HEK293 (cell line): Measurements from ENCODE around the gene PROCA1.
A peak's percentile ranks its signal among the peaks of the same experiment; 100 is the strongest.

Experiments
- CTCF ChIA-PET: fragments of 350-600 bp; formaldehyde crosslinking; extraction: SDS; loops from one replicate; lab custom pipeline; 2021; ENCODE audit warnings: antibody characterized with exemption; lab: Yijun Ruan, JAX
- POLR2A ChIA-PET: fragments of 300-600 bp; formaldehyde crosslinking; extraction: SDS; loops from one replicate; lab custom pipeline; 2020; ENCODE audit warnings: antibody characterized with exemption, inconsistent platforms; lab: Yijun Ruan, JAX
- H3K27ac ChIP-seq: fragments of 200-500 bp; sonication (Bioruptor generic); 2 replicates; pipeline ENCODE4 v1.5.1; 2014; ENCODE audit warnings: low read depth, low read length, control low read depth, inconsistent platforms; ENCODE audit errors: extremely low read depth
- H3K36me3 ChIP-seq, 2 experiments: fragments of 200-500 bp in 1 of 2; sonication (Bioruptor generic) in 1 of 2; 1 replicate in 1 of 2; 2 replicates in 1 of 2; pipeline ENCODE4 v1.5.1; 2014 to 2017; ENCODE audit warnings: inconsistent platforms in 2 of 2, low read length in 2 of 2; ENCODE audit not compliant: control insufficient read depth in 2 of 2, insufficient read depth in 1 of 2
- H3K4me1 ChIP-seq: fragments of 200-500 bp; sonication (Bioruptor generic); 2 replicates; pipeline ENCODE4 v1.5.1; 2014; ENCODE audit warnings: mild to moderate bottlenecking, low read length, inconsistent platforms; ENCODE audit not compliant: control insufficient read depth, insufficient read depth
- H3K4me3 ChIP-seq: 2 replicates; pipeline ENCODE4 v1.5.1; 2011; ENCODE audit warnings: low read depth, mild to moderate bottlenecking, control low read depth, low read length, moderate library complexity
- H3K9me3 ChIP-seq: fragments of 200-500 bp; sonication (Bioruptor generic); 2 replicates; pipeline ENCODE4 v1.5.1; 2014; ENCODE audit warnings: low read depth, low read length, inconsistent platforms; ENCODE audit not compliant: control insufficient read depth, insufficient read depth
- GFI1B ChIP-seq: fragments of 450-650 bp; formaldehyde crosslinking; IDR thresholded peaks from 2 replicates; pipeline ENCODE4 v1.5.1; 2016; ENCODE audit warnings: missing biosample characterization, missing genetic modification characterization
- GLIS2 ChIP-seq: fragments of 450-650 bp; formaldehyde crosslinking; IDR thresholded peaks from 2 replicates; pipeline ENCODE4 v1.5.1; 2016; ENCODE audit warnings: missing biosample characterization, missing genetic modification characterization
- HIC1 ChIP-seq: fragments of 450-650 bp; formaldehyde crosslinking; IDR thresholded peaks from 2 replicates; pipeline ENCODE4 v1.5.1; 2016; ENCODE audit warnings: missing biosample characterization, missing genetic modification characterization
- KLF1 ChIP-seq: fragments of 450-650 bp; formaldehyde crosslinking; IDR thresholded peaks from 2 replicates; pipeline ENCODE4 v1.5.1; 2016; ENCODE audit warnings: missing biosample characterization, missing genetic modification characterization
- KLF16 ChIP-seq: fragments of 450-650 bp; formaldehyde crosslinking; IDR thresholded peaks from 2 replicates; pipeline ENCODE4 v1.5.1; 2017; ENCODE audit warnings: missing biosample characterization, missing genetic modification characterization
- KLF7 ChIP-seq: fragments of 450-650 bp; formaldehyde crosslinking; IDR thresholded peaks from 2 replicates; pipeline ENCODE4 v1.5.1; 2016; ENCODE audit warnings: missing biosample characterization, missing genetic modification characterization, borderline replicate concordance
- REST ChIP-seq: fragments of 450-650 bp; formaldehyde crosslinking; IDR thresholded peaks from 2 replicates; pipeline ENCODE4 v1.5.1; 2016; ENCODE audit warnings: missing biosample characterization, missing genetic modification characterization
- TCF7L2 ChIP-seq: IDR thresholded peaks from 2 replicates; pipeline ENCODE4 v1.6.1; 2011; ENCODE audit warnings: low read depth, mild to moderate bottlenecking, inconsistent platforms, low read length, moderate library complexity, borderline replicate concordance
- YY2 ChIP-seq: fragments of 450-650 bp; formaldehyde crosslinking; IDR thresholded peaks from 2 replicates; pipeline ENCODE4 v1.5.1; 2016; ENCODE audit warnings: missing biosample characterization, missing genetic modification characterization
- ZBTB26 ChIP-seq: fragments of 450-650 bp; formaldehyde crosslinking; optimal IDR thresholded peaks from 2 replicates; pipeline ENCODE3; 2016; ENCODE audit warnings: missing biosample characterization, mild to moderate bottlenecking, missing genetic modification characterization
- ZFP37 ChIP-seq: fragments of 450-650 bp; formaldehyde crosslinking; IDR thresholded peaks from 2 replicates; pipeline ENCODE4 v1.5.1; 2016; ENCODE audit warnings: missing biosample characterization, missing genetic modification characterization
- ZNF175 ChIP-seq: fragments of 450-650 bp; formaldehyde crosslinking; IDR thresholded peaks from 2 replicates; pipeline ENCODE4 v1.5.1; 2016; ENCODE audit warnings: missing biosample characterization, missing genetic modification characterization
- ZNF211 ChIP-seq: fragments of 450-650 bp; formaldehyde crosslinking; IDR thresholded peaks from 2 replicates; pipeline ENCODE4 v1.5.1; 2016; ENCODE audit warnings: low read depth, missing biosample characterization, missing genetic modification characterization
- ZNF23 ChIP-seq: fragments of 450-650 bp; formaldehyde crosslinking; IDR thresholded peaks from 2 replicates; pipeline ENCODE4 v1.5.1; 2016; ENCODE audit warnings: missing biosample characterization, missing genetic modification characterization, borderline replicate concordance
- ZNF280D ChIP-seq: fragments of 450-650 bp; formaldehyde crosslinking; IDR thresholded peaks from 2 replicates; pipeline ENCODE4 v1.5.1; 2016; ENCODE audit warnings: missing biosample characterization, missing genetic modification characterization
- ZNF350 ChIP-seq: fragments of 450-650 bp; formaldehyde crosslinking; IDR thresholded peaks from 2 replicates; pipeline ENCODE4 v1.5.0; 2017; ENCODE audit warnings: missing biosample characterization, mild to moderate bottlenecking, missing genetic modification characterization
- ZNF362 ChIP-seq: fragments of 450-650 bp; formaldehyde crosslinking; IDR thresholded peaks from 2 replicates; pipeline ENCODE4 v1.5.1; 2016; ENCODE audit warnings: missing biosample characterization, missing genetic modification characterization
- ZNF548 ChIP-seq: fragments of 450-650 bp; formaldehyde crosslinking; IDR thresholded peaks from 2 replicates; pipeline ENCODE4 v1.5.1; 2016; ENCODE audit warnings: missing biosample characterization, missing genetic modification characterization
- ZNF555 ChIP-seq: fragments of 450-650 bp; formaldehyde crosslinking; conservative IDR thresholded peaks from 2 replicates; pipeline ENCODE4 v1.5.1; 2017; ENCODE audit warnings: missing biosample characterization, mild to moderate bottlenecking, missing genetic modification characterization, inconsistent platforms
- ZNF558 ChIP-seq: fragments of 450-650 bp; formaldehyde crosslinking; IDR thresholded peaks from 2 replicates; pipeline ENCODE4 v1.5.1; 2016; ENCODE audit warnings: missing biosample characterization, missing genetic modification characterization
- ZNF585B ChIP-seq: fragments of 450-650 bp; formaldehyde crosslinking; IDR thresholded peaks from 2 replicates; pipeline ENCODE4 v1.5.1; 2016; ENCODE audit warnings: missing biosample characterization, missing genetic modification characterization
- ZNF692 ChIP-seq: fragments of 450-650 bp; formaldehyde crosslinking; IDR thresholded peaks from 2 replicates; pipeline ENCODE4 v1.5.1; 2016; ENCODE audit warnings: missing biosample characterization, missing genetic modification characterization
- ZNF777 ChIP-seq: fragments of 450-650 bp; formaldehyde crosslinking; IDR thresholded peaks from 2 replicates; pipeline ENCODE4 v1.5.1; 2017; ENCODE audit warnings: missing biosample characterization, missing genetic modification characterization, borderline replicate concordance
- ZNF837 ChIP-seq: fragments of 450-650 bp; formaldehyde crosslinking; IDR thresholded peaks from 2 replicates; pipeline ENCODE4 v1.5.1; 2016; ENCODE audit warnings: missing biosample characterization, missing genetic modification characterization

PROCA1 gene

GRCh38 chr17:28726226-28726626 is 14.5 kb upstream of the PROCA1 start, which contains the start of gene TLCD1 (continued):
- TF ChIP-seq ZNF280D (tag by site-specific recombination) (no peak), ZNF555 (no peak), ZNF350 (tag by site-specific recombination) (no peak), ZNF692 (tag by site-specific recombination) (no peak), KLF7 (tag by site-specific recombination) (peak; percentile 73), ZNF23 (tag by site-specific recombination) (no peak), GLIS2 (tag by site-specific recombination) (no peak), ZBTB26 (peak; percentile 47), KLF16 (tag by site-specific recombination) (no peak), KLF1 (tag by site-specific recombination) (peak; percentile 91), ZNF211 (tag by site-specific recombination) (no peak)

GRCh38 chr17:28725660-28726225 is 14.1 kb upstream of the PROCA1 start:
- ChIA-PET CTCF (interaction anchor here (0.6 to 13.6 kb wide), 38 partner anchors 9 to 1028 kb away, joined by 3 to 445 read pairs (median 7); partner anchors contain the start of genes BLTP2, DHRS13, FLOT2 and PROCA1), POLR2A (interaction anchor here (0.6 to 6.7 kb wide), 30 partner anchors 10 to 359 kb away, joined by 3 to 448 read pairs (median 5); partner anchors contain the start of genes BLTP2, DHRS13, ERAL1 and FAM222B)
- H3K27ac ChIP-seq = peak overlapping the region; percentile 99
- H3K9me3 ChIP-seq = no peaks in the 10 kb centered on the region
- peak overlapping the region; percentile 55 for H3K4me3 ChIP-seq
- peaks cover 9% of the 10 kb centered on the region; the same call in 1 of the 2 replicates for H3K4me1 ChIP-seq
- peaks cover 25 to 46% of the 10 kb centered on the region in 2 experiments for H3K36me3 ChIP-seq
- TF ChIP-seq HIC1 (peak; percentile 68), ZFP37 (tag by site-specific recombination) (peak; percentile 7; the same call in 1 of the 2 replicates), ZNF558 (tag by site-specific recombination) (no peak), REST (tag by site-specific recombination) (no peak), ZNF777 (tag by site-specific recombination) (no peak), YY2 (tag by site-specific recombination) (0 out of 2 replicates have a peak, but pooled peaks have one; percentile 31), GFI1B (tag by site-specific recombination) (no peak), ZNF548 (no peak), ZNF837 (peak; percentile 68; the same call in 1 of the 2 replicates), TCF7L2 (no peak), ZNF362 (tag by site-specific recombination) (no peak), ZNF585B (0 out of 2 replicates have a peak, but pooled peaks have one; percentile 16), ZNF175 (no peak)
